NCI-H524 (cell line): ENCODE measurements around the gene NACAD.
A peak's percentile ranks its signal among the peaks of the same experiment; 100 is the strongest.

Experiments used
- DNase-seq, 2 experiments: peaks; one replicate each; lab custom pipeline; 2025; lab: John Stamatoyannopoulos, UW

Gene NACAD, protein sequence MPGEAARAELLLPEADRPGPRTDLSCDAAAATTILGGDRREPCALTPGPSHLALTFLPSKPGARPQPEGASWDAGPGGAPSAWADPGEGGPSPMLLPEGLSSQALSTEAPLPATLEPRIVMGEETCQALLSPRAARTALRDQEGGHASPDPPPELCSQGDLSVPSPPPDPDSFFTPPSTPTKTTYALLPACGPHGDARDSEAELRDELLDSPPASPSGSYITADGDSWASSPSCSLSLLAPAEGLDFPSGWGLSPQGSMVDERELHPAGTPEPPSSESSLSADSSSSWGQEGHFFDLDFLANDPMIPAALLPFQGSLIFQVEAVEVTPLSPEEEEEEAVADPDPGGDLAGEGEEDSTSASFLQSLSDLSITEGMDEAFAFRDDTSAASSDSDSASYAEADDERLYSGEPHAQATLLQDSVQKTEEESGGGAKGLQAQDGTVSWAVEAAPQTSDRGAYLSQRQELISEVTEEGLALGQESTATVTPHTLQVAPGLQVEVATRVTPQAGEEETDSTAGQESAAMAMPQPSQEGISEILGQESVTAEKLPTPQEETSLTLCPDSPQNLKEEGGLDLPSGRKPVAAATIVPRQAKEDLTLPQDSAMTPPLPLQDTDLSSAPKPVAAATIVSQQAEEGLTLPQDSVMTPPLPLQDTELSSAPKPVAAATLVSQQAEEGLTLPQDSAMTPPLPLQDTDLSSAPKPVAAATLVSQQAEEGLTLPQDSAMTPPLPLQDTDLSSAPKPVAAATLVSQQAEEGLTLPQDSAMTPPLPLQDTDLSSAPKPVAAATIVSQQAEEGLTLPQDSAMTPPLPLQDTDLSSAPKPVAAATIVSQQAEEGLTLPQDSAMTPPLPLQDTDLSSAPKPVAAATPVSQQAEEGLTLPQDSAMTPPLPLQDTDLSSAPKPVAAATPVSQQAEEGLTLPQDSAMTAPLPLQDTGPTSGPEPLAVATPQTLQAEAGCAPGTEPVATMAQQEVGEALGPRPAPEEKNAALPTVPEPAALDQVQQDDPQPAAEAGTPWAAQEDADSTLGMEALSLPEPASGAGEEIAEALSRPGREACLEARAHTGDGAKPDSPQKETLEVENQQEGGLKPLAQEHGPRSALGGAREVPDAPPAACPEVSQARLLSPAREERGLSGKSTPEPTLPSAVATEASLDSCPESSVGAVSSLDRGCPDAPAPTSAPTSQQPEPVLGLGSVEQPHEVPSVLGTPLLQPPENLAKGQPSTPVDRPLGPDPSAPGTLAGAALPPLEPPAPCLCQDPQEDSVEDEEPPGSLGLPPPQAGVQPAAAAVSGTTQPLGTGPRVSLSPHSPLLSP (N-terminal part only)

DNA sequence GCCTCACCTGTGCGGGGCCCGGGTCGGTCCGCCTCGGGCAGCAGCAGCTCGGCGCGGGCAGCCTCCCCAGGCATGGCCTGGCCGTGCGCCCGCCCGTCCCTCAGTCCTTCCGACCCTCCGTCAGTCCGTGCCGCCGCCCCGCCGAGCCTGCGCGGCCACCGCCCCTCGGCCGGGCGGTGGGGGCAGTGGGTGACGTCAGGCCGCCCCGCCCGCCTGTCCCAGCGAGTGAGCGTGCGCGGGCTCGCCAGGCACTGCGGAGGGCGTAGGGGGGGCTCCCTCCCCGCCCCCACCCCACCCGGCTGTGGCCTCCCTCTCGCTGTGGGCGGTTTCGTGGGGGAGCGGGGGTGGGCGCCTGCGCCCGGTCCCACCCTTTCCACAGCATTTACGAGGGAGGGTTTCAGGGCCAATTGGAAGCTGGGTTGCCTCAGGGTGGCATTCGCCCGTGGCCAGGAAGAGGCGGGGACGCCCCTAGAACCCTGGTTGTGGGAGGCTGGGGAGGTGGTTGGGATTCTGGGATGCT, at the start of gene NACAD:
TSS of gene NACAD (minus strand) at position 149 of the 520 bp plus-strand sequence. CDS start at position 74, 75 bp downstream.
- DNase-seq, result peak in 1 of 2 experiments; percentile 69

DNA sequence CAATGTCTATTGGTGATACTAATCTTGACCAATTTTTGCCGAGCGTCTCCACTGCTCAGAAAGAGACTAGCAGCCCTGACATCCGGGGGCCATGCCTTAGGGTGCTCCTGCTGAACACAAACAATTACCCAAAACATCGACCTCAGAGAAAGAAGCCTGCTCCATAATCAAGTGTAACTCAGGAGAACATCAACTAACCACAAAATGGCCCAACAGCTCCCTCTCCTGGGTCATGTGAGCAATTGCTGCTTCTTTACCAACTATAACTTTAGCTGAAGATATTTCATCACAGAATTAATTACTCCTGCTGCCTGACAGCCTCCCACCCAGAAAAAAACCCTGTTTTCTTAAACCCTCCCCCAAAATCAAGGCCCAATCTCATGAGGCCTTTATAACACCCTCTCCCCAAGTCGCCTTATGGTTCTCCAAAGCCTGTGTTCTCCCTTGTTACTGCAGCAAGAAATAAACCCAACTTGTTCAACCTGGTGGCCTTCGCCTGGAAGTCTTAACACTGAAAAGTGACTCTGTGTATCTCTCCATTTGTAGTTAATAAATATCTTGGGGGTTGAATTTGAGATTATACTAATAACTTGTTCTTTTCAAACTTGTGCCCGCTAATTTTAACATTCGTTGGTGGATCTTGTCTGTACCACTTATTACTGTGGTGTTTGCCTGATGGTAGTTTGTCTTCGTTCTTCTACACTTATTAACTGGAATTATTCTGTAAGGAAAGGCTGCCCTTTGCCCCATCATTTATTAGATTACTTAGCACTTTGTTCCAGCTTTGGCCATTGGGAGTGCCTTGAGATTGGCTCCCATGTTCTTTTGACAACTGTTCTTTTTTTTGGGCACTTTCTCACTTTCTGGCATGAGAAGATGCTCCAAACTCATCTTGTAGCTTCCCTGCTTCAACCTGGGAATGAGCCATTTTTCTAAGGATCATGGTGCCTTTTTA, 47.6 kb upstream of the NACAD start:
- DNase-seq, result peak; percentile 51 to 80

DNA sequence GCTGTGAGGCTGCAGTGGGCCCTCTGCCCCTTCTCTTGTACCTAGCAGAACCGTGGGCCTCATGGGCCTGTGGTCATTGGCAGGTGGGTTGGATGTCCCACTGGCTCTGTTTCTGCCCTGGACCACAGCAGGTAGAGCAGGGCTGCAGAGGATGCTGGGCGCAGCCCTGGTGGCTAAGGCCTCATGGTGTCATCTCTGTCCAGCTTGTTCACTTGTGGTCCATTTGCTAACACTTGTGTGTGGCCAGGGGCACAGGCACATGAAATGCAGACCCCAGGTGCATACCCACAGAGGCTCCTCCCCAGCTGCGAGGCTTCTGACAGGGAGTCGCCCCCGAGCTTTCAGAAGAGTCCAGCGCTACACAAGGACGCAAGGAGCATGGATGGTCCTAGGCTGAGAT, 45.1 kb upstream of the NACAD start:
- DNase-seq, result no peak

DNA sequence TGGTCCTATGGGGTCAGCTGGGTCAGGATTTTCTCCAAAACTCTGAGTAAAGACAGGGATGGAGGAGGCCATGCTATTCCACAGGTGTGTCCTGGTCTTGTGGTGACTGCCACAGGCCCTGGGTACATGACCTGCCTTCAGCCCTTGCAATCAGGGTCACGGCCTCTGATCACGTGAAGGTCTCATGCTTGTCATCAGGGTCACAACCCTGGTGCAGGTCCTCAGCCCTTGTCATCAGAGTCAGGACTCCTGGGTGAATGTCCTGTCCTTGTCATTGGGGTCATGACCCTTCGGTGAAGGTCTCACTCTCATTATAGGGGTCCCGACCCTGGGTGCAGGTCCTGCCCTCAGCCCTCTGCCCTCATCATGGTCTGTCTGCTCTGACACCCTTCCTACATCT, 44.6 kb upstream of the NACAD start:
- no peak for DNase-seq

DNA sequence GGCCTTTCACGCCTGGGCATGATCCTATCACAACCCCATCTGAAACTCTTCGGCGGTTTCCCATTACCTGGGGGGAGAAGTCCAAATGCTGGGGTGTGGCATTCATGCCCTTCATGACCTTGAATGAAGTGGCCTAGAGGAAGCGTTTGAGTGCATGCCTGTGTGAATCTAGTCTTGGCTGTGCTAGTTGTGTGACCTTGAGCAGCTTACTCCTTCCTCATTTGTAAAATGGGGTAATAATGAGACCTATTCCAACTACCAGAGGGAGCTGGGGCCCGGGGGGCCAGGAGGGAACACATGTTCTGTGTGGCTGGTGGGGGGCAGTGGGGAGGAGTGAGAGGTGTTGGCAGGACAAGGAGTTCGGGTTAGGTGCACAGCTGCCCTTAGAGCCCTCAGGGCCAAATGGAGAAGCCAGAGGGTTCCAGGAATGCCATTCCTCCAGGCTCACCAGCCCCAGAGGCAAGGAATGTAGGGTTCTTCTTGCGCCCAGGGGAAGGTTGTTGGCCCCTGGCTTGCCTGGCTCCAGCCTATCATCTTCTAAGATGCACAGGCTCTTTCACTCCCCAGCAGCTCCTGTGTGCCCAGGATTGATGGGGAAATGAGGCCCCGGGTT, 44.0 kb upstream of the NACAD start:
- DNase-seq, result no peak

DNA sequence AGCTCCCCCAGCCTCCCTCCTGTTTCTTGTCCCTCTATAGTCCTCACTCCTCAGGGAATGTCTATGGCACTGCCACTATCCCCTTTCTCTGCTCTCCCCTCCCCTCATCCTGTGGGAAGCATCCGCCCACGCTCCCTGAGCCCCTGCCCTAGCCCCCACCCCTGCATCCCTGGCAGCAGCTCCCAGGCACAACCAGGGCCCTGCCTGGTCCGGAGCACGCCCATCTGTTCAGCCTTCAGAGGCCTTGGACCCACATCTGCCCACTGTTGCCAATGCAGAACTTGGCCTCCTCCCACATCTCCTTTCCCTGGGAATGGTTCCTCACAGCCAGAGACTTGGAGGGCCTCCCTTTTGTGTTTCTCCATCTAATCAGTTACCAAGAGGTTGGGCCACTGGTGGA, 43.1 kb upstream of the NACAD start:
- DNase-seq, result no peak

DNA sequence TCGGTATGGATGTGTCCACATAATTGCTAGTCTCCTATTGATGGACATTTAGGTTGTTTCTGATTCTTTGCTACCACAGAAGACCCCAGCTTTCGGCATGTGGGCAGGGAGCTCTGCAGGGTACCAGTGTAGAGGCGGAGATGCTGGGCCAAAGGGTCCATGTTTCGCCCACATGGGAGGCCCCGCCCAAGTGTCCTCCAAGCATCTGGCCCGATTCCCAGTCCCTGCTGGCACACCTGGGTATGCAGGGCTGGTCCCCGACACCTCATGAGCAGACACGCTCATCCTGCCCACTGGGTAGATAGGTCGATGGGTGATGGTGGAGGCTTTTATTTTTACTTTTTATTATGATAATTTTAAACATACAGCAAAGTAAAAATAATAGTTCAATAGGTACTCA, 42.1 kb upstream of the NACAD start:
- DNase-seq, result no peak

DNA sequence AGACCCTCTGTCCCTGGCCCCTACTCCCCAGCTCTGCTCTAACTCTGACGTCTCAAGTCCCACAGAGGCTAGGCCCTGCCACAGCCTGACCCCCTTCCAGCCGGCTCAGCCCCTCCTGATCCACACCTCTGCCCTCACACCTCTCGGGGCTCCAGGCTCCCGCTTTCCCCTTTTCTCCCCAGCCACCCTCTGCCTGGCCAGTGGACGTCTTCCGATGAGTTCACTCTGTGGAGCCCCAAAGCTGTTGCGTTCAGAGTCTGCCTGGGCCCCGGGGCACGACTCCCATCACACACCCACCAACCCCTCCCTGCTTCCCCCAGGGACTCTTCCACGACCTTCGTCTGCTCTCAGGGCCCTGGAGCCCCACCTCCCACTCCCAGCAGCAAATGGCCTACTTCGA, 41.1 kb upstream of the NACAD start:
- DNase-seq, result no peak

DNA sequence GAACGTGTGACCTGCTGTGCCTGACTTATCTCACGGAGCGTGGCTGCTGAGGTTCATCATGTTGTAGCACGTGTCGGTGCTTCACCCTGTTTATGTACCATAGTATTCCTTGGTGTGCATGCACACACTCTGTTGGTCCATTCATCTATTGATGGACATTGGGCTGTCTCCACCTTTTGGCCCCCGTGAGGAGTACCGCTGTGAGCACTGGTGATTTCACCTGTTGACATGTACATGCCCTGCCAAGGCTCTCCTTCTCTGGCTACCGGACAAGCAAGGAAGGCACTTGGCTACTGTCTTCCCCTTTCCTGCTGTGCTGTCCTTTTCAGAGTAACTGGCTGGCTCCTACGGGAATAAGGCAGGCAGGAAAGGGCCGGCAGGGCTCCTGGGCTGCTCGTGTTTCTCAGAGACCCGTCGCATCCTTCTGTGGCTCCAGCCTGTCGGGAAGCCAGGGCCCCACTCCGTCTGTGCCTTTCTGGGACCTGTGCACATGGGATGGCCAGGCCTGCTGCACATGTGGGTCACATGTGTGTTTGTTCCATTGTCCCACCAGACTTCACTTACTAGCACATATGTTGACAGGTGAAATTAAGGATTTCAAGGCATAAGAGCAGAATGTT, 40.5 kb upstream of the NACAD start:
- DNase-seq, result no peak

DNA sequence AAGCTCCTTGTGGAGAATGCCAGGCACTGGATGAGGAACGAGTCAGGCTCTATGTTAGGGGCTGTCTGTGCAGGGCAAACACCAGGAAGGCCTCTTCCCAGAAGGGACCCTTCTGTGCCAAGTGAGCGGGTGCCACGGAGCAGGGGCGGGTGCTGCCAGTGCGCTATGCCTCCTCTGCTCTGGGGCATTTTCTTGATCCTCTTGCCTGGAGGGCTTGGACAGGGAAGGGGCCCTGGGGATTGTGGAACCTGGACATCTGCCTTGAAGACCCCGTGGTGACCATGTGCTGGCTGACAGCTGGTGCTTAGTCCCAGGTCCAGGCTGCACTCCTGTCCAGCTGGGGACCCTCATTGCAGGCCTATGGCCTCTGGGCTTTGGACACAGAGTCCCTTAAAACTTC, 38.2 kb upstream of the NACAD start:
- no peak for DNase-seq

DNA sequence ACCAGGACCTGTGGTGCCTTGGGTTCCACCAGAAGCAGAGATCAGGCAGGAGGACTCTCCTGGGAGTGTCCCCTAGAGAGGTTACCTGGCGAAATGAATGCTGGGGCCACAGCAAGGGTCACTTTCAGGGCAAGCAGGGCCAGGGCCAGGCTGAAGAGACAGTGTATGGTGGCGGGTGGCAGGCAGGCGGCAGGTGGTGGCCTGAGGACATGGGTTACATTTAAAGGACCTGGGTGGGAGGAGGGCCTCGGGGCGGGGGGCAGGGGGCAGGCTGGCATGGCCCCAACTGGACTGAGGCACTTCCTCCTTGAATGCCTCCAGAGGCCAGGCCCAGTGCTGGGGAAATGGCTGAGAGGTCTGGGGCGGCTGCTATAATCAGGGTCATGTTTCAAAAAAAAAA, 37.4 kb upstream of the NACAD start:
- no peak for DNase-seq

DNA sequence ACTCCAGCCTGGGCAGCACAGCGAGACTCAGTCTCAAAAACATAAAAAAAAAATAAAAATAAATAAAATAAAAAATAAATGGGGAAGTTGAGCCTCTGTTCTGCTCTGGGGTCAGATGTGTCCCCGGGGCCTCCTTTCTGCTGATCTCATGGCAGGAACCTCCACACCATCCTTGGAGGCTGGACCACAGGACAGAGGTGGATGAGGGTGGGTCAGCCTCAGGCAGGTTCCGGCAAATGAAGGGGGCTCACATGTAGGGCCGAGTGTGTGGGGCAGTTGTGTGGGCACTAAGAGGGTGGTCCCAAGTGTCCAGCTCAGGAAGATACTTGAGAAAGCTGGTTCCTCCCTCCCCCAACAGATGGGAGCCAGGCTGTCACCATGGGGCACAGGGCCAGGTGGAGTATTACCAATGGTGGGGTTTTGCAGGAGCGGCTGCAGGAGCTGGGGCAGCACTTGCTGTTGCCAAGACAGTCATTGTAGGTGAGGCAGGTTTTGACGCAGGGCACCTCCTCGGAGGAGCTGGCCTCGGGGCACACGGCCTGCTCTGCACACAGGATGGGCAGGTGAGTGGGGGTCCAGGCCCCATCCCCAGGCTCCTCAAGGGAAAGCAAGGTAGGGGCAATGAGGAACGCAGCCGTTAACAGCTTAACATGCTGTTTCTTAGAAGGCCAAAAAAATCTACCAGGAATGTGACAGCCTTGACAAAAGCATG, 36.6 kb upstream of the NACAD start:
- DNase-seq, result peak in 1 of 2 experiments; percentile 29

DNA sequence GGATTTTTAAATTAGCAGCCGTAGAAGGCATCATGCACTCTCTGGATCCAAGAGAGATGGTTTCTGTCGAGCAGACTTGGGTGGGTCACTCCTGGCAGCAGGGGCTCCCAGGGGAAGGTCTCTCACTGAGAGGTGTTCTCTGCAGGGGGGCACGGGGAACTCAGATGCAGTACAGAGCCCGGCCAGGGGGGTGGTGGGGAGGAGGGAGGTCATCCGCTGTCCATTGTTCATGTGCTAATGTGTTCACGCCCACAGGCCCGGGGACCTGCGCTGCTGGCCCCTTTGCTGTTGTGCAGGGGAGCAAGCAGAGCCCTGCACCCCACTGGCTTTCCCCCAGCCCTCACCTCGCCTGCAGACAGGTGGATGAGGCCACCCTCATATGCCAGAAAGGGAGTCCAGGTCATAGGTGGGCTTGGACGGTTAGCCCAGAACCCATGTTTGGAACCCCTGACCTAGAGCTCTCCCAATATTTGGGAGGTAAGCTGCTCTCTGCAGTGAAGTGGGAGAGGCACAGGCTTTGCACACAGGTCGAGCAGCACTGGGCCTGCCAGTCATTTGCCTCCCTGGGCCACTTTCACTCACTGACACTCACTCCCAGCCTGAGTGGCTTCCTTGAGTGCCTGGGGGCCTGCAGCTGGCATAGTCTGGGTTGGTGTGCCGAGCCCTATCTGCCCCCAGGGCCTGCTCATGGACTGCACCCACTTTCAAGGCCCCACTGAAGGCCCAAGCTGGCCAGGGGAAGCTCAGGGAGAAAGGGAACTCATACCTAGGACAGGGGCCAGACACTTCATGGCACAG, 35.3 kb upstream of the NACAD start:
- no peak for DNase-seq

DNA sequence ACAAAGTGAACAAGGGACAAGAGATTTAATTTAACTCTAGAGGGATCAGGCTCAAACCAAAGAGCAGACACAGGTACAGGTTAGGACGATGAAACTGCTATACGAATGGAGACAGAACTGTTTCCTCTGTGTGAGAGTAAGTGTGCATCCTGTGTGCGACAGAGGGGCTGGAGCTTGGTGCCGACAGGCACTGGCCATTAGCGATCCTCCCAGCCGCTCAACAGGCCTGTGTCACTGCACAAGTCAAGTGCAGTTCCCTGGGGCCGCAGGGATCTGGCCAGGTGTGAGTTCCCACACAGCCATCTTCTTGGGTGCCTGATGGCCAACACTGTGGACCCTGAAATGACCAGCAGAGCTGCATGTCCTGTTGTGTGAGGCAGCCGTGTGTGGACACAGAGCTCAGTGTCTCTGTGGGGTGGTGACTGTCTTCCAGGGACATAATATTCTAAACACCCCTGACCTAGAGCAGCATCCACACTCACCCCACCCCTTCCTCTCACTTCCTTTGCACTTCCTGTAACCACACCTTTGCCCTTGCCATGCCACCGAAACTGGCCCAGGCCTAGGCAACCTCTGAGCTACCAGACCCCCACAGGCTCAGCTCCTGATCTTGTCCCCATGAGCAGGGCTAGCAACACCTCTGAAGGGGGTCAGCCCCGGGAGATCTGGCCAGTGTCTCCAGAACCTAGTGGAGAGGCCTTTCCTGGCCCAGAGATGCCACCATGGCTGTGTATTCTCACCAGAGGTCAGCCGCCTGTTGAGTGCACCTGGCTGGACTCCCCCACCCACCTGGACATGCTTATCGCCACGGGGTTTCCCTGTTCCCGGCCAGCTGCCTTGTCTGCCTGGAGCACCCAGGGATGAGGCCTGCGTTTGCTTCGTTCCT, 34.4 kb upstream of the NACAD start:
- DNase-seq, result no peak

DNA sequence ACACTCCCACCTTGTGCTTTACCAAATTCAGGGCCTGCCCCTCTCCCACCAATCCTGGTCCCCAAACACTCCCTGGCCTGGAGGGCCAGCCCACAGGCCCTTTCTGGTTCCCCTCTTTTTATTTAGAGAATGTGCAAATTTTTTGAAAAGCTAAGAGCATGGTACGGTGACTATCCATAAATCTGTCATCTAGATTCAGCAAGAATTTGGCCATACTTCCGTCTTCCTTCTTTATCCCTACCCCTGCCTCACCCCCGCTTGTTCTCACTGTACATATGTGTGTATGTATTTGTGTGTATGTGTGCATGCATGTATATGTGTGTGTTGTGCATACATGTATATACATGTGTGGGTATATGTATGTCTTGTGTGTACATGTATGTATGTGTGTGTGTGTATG, 30.8 kb upstream of the NACAD start:
- DNase-seq, result no peak

DNA sequence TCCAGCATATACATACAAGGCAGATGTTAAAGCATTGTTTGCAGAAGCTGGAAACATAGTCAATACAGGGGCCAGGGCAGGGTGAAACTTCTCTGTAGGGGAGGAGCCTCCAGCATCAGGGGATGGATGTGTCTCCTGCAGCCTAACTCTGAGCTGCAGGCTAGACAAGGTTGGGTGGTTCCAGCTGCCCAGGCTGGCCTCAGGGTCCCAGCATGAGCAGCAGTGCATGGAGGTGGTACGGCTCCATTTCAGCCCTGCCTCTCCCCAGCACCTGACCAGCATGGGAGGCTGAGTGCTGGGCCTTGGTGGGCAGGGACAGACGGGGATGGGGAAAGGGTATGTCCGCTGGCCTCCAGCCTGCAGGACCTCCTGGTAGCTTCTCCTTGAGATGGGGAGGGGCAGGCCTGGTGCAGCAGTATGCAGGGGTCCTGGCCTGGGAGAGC, 30.1 kb upstream of the NACAD start:
- no peak for DNase-seq

DNA sequence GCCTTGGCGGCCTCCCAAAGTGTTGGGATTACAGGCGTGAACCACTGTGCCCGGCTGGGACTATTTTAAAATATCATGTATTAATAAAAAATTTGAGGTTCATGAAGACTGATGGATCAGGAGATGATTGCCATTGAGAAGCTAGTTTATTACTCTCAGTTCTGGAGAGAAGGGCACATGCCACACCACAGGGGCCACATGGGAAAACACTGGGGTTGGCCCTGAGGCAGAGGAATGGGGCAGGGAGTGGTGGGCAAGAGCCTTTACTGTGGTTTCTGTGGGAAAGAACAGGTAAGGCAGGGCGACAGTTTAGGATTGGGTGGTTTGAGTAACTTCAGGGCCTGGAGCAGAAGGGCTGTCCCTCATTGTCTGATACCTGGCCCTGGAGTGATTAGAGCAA, 29.5 kb upstream of the NACAD start:
- DNase-seq, result no peak
